Effector CD8-positive, alpha-beta T cell (primary cell): ENCODE results near the gene PGR.

Source experiments
- DNase-seq: peaks from one replicate; lab custom pipeline; 2025; lab: John Stamatoyannopoulos, UW
- total RNA-seq, 4 experiments: gene quantifications; one replicate each; lab custom pipeline; 2026; lab: John Stamatoyannopoulos, UW

Gene PGR
- total RNA-seq: 0 to 0.54 (median 0.09) reads per million in 4 experiments

GRCh38 chr11:101129203-101129943 is at the start of gene PGR:
Gene PGR, minus strand, starts transcription at chr11:101129813. Its CDS starts 743 bp downstream, at chr11:101129070.
- DNase-seq: no peak

DNA sequence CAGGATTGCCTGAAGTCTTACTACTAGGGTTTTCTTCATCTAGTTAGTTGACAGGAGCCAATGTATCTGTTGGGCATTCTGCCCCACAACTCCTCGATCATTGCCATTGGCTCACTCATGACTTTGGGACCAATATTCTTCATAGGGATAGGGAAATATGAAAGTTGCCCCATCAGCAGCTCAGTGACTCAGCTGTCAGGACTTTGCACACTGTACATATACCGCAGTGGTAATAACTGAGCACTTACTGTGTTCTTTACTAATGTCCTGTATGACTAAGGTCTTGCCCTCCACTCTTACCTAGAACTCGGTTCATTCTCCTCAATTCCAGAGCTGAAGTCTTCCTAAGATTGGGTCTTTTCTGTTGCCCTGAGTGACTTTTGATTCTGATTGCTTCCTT is 46.8 kb upstream of the PGR start:
- DNase-seq: no peak

GRCh38 chr11:101169944-101170343 is 40.3 kb upstream of the PGR start:
- no peak for DNase-seq

- DNase-seq: no peak
Observed at GRCh38 chr11:101166038-101166437, 36.4 kb upstream of the PGR start.

DNA sequence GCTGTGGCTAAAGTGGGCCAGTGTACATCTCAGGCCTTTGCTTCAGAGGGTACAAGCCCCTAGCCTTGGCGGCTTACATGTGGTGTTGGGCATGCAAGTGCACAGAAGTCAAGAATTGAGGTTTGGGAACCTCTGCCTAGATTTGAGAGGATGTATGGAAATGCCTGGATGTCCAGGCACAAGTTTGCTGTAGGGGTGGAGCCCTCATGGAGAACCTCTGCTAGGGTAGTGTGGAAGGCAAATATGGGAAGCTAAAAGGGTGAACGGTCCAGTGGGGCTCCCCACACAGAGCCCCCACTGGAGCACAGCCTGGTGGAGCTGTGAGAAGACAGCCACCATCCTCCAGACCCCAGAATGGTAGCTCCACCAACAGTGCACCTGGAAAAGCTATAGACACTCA is 28.5 kb upstream of the PGR start:
- DNase-seq: no peak

GRCh38 chr11:101138245-101138930 is 8.8 kb upstream of the PGR start:
- DNase-seq: no peak

DNA sequence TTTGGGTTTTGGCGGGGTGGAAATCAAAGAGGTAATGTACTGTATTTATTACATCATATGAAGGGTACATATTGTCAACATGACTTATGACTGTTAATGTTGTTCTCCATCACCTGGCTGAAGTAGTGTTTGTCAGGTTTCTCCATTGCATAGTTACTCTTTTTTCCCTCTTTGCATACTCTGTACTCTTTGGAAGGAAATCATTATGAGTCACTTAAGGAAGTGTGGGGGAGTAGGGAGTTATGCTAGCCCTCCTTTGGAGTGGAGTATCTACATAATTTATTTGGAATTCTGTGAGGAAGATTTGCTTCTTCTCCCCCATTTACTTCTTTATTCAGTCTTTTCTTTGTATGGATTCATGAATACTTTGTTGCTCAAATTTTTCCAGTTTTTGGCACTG is 3.6 kb upstream of the PGR start:
- DNase-seq: no peak

GRCh38 chr11:101128571-101129202 is 926 bp downstream of the PGR start:
- no peak for DNase-seq

DNA sequence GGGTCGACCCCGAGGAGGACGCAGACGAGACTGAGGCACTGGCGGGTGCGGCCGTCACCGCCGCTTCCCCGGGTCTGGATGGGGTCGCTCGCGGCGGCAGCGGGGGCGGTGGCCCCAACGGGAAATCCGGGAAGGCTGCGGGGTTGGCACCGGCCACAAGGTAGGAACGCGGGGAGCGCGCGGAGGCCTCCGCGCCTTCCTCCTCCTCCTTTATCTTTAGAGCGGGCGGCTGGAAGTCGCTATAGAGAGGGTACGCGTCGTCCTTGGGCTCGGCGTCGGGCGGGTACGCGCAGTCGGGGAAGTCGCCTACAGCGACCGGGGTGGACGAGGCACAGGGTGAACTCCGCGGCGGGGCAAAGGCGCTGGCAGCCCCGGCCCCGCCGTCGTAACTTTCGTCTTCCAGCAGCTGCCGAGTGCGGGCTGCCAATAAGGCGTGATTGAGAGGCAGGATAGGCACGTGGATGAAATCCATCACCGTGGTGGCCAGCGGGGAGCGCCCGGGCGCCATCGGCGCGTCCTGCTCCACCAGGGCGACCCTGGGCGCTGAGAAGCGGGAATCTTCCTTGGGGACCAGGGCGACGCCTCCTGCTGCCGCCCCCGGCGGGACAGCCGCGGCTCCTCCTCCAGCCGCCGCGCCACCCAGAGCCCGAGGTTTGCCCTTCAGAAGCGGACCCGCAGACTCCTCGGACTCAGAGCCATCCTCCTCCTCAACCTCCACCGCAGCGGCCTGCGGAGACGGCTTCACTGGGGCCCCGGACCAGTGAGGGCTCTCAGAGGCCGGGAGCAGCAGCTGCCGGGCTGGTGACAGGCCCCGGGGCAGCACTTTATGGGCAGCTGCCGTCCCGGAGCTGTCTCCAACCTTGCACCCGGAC is 1.7 kb downstream of the PGR start:
- DNase-seq: no peak

DNA sequence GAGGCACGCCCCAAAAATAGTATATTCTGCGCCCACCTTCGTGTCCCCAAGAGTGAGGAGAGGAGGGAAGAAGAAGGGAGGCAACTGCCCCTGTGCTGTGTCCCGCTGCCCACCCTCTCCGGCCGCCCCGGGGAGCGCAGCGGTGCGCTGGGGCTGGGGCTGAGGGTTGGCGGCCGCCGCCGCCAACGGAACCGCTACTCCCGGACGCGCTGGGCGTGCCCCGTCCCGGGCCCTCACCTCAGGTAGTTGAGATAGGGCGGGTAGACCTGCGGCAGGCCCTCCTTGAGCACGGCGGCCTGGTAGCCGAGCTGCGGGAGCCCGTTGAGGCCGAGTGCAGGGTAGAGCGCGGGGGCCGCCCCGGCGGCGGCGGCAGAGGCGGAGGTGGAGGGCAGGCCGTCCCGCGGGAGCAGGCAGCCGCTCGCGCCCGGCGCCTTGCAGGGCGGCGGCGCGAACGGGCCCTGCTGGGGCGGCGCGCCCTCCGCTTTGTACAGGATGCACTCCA is 2.4 kb downstream of the PGR start:
- no peak for DNase-seq

GRCh38 chr11:101126551-101127196 is 2.9 kb downstream of the PGR start:
- no peak for DNase-seq

DNA sequence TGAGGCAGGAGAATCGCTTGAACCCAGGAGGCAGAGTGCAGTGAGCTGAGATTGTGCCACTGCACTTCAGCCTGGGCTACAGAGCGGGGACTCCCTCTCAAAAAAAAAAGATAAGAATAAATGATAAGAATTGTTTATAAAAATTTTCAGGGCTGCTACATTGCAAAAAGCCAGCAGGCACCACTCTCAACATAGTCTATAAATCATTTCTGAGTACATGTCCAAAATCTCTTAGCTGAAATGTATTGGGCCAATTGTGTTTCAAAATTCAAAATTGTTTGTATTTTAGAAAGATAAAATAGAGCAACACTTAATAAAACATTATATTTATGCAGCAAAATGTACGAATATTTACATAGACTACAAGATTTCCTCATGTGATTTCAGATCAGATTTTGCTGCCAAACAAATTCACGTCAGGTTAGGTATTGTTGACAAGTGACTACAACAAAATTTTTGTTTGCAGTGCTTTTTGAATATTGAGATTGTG is 13.9 kb downstream of the PGR start:
- DNase-seq: no peak

DNA sequence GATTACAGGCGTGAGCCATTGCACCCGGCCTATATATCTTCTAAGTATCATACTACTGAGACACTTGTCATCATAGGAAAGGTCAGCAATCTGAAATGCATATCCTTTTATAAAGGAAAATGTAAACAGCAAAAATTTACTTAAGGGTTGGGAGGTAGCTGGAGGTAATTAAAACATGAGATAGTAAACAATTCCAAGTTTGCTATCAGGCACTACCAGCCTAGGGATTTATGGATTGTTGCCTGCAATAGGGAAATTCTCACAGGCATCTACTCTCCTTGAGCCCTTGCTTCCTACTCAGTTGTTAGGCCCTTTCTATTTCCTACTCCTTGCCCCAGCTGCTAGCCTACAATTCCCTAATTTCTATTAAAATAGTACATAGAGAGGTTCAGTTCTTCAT is 16.1 kb downstream of the PGR start:
- no peak for DNase-seq

GRCh38 chr11:101104716-101105115 is 24.9 kb downstream of the PGR start:
- DNase-seq: no peak

- no peak for DNase-seq
Observed at GRCh38 chr11:101103433-101103832, 26.2 kb downstream of the PGR start.

DNA sequence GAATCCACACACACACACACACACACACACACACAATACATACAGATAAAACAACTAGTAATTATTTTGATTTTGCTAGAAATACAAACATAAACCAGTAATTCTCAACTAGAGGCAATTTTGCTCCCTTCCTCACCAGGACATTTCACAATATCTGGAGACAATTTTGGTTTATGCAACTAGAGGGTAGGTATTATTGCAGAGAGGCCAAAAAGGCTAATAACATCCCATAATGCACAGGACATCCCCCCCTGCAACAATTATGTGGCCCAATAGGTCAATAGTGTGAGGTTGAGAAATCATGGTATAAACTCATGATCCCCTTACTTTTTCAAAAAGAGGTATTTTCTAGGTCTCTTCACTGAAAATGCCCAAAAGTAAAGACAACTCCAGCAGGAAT is 29.0 kb downstream of the PGR start:
- DNase-seq: no peak

DNA sequence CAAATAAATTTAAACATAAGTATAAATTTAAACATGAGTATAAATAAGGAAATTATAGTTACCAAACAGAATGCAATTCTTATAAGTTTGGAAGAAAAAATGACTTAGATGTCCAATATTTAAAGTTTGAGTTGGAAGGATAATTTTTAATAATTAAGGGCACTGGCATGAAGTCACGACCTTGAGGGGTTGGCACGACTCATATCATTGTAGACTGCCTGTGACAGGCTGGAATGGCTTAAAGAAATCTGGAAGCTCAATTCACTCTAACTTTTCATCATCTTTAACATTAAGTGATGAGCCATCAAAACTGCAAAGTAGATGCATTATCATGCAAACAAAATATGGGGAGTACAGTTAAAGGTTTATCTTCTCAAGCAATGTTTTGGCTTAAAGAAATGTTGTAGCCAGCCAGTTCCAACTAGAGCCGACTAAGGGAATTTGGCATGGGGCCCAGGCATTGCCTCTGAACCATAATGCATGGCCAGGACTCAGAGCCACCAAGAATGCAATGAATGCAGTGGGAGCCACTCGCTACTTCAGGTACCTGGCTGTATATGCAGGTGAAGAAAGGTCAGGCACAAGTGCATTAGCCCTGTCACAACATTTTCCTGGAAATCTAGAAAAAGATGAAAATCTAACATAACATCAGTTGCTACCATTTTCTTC is 33.4 kb downstream of the PGR start:
- no peak for DNase-seq

DNA sequence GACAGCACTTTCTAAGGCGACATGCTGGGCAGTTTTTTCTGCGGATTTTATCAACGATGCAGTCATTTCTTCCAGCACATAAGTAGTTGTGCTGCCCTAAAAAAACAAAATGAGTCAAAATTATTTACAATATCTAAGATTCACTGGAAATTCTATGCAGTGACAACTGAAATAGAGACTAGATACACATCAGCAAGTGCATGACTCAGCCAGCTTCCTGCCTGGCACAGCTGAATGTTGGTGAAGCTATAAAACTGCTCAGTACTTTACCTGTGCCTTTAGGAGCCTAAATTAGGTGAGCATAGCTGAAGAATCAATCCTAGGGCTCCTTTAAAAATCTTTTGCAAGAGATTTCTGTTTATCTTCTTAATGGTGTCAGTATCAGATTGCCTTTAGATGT is 37.8 kb downstream of the PGR start:
- DNase-seq: no peak

DNA sequence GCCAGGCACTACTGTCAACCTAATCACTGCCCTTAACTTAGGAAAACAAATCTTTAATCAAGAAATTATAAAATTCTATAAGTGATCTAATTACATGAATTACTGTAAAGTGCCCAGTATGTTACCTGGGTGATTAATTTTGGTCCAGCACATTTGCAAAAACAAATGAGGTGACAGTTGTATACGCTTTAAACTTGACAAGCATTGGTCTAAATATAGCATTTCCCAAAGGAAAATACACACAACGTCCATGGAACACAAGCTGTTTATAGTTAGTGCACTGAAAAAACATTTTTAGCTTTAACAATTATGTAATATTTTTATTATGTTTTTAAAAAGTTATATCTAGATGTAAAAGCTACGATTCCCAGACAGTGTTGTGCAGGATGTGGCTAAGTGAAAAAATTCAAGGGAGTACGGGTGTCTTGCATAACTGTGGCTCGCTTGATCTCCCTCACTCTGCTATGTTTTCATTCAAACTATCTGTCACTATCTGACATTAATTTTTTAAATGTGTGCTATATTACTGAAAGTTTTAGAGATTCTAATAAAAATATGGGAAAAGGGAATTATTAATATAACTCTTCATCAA is 38.8 kb downstream of the PGR start:
- DNase-seq: no peak

GRCh38 chr11:101083335-101083734 is 46.3 kb downstream of the PGR start:
- DNase-seq: no peak
